Gastrocnemius medialis (tissue), 4 donors: ENCODE data around the gene RBMS3.

Source experiments
- CTCF ChIP-seq, 5 experiments: fragments of 450-650 bp in 3 of 5; fragments of 200-600 bp in 2 of 5; sonication (generic) in 2 of 5; IDR thresholded peaks in 4 of 5; conservative IDR thresholded peaks in 1 of 5; 1 replicate in 4 of 5; 2 replicates in 1 of 5; pipeline ENCODE4 v1.5.1; 2016 to 2019; ENCODE audit warnings: antibody characterized with exemption in 5 of 5, mild to moderate bottlenecking in 3 of 5, moderate library complexity in 3 of 5
- POLR2A ChIP-seq, 2 donors: fragments of 450-650 bp; IDR thresholded peaks; one replicate each; pipeline ENCODE4 v1.6.1; 2017; ENCODE audit warnings: antibody characterized with exemption in 2 of 2, mild to moderate bottlenecking in 2 of 2, moderate library complexity in 2 of 2

- no peak for TF ChIP-seq CTCF (IDR thresholded peaks at IDR 0.05 in 4 of 5, conservative IDR thresholded peaks at IDR 0.05 in 1 of 5)
- no peak for TF ChIP-seq POLR2A (IDR thresholded peaks at IDR 0.05)
These were observed 1.1 kb upstream of the RBMS3 start for GRCh38 chr3:29279806-29280205.
